ENCODE data around the gene ACTR8. TPM values are rescaled to one million over a fixed set of nuclear protein-coding genes. Genes with fewer than 3 reads are reported as not detected.

Gene ACTR8
- total and polyA plus RNA-seq, 2 experiments from 2014 or later: 29.3 to 31.9 TPM

- DNase-seq (ENCODE audit: low read depth in 1 of 2, low spot score in 1 of 2): peak in 1 of 2 donors; percentile 37
- TF ChIP-seq CTCF (IDR thresholded peaks at IDR 0.05; ENCODE audit: low read depth, low read length): no peak
- H3K27me3 ChIP-seq: peaks cover 1% of the 10 kb centered on the region
- peaks cover 19% of the 10 kb centered on the region for H3K36me3 ChIP-seq
- H3K9me3 ChIP-seq (ENCODE audit: low read depth): no peaks in the 10 kb centered on the region
- peak overlapping the region; percentile 88 for H3K4me3 ChIP-seq
- H3K4me1 ChIP-seq (ENCODE audit: low read depth): peaks cover 12% of the 10 kb centered on the region
- peak overlapping the region; percentile 95 for H3K27ac ChIP-seq
Observed at GRCh38 chr3:53890726-53891475, 8.9 kb upstream of the ACTR8 start.

GRCh38 chr3:53888232-53888631 is 6.3 kb upstream of the ACTR8 start:
- DNase-seq (ENCODE audit: low read depth in 1 of 2, low spot score in 1 of 2): no peak

GRCh38 chr3:53887446-53887845 is 5.5 kb upstream of the ACTR8 start:
- peaks cover 12% of the 10 kb centered on the region for H3K4me1 ChIP-seq (ENCODE audit: low read depth)
- H3K36me3 ChIP-seq: peaks cover 36% of the 10 kb centered on the region
- H3K27me3 ChIP-seq: no peaks in the 10 kb centered on the region
- H3K27ac ChIP-seq: no peak overlapping the region
- H3K9me3 ChIP-seq (ENCODE audit: low read depth): no peaks in the 10 kb centered on the region
- no peak overlapping the region for H3K4me3 ChIP-seq
- no peak for TF ChIP-seq CTCF (IDR thresholded peaks at IDR 0.05; ENCODE audit: low read depth, low read length)
- DNase-seq (ENCODE audit: low read depth in 1 of 2, low spot score in 1 of 2): no peak

More at GRCh38 chr3:53888232-53888631, 6.3 kb upstream of the ACTR8 start:
- H3K4me3 ChIP-seq: no peak overlapping the region
- H3K27ac ChIP-seq: no peak overlapping the region
- no peaks in the 10 kb centered on the region for H3K9me3 ChIP-seq (ENCODE audit: low read depth)
- H3K36me3 ChIP-seq: peaks cover 36% of the 10 kb centered on the region
- H3K4me1 ChIP-seq (ENCODE audit: low read depth): peaks cover 12% of the 10 kb centered on the region
- no peak for TF ChIP-seq CTCF (IDR thresholded peaks at IDR 0.05; ENCODE audit: low read depth, low read length)
- no peaks in the 10 kb centered on the region for H3K27me3 ChIP-seq

- peaks cover 36% of the 10 kb centered on the region for H3K36me3 ChIP-seq
- no peaks in the 10 kb centered on the region for H3K27me3 ChIP-seq
- TF ChIP-seq CTCF (IDR thresholded peaks at IDR 0.05; ENCODE audit: low read depth, low read length): no peak
- H3K27ac ChIP-seq: no peak overlapping the region
- peaks cover 14% of the 10 kb centered on the region for H3K4me1 ChIP-seq (ENCODE audit: low read depth)
- no peak overlapping the region for H3K4me3 ChIP-seq
- DNase-seq (ENCODE audit: low read depth in 1 of 2, low spot score in 1 of 2): no peak
- no peaks in the 10 kb centered on the region for H3K9me3 ChIP-seq (ENCODE audit: low read depth)
Observed at GRCh38 chr3:53885239-53885638, 3.3 kb upstream of the ACTR8 start.

GRCh38 chr3:53884623-53885022 is 2.7 kb upstream of the ACTR8 start:
- Histone ChIP-seq H3K36me3 (peaks cover 38% of the 10 kb centered on the region), H3K27ac (no peak overlapping the region), H3K27me3 (no peaks in the 10 kb centered on the region), H3K4me1 (ENCODE audit: low read depth) (peaks cover 16% of the 10 kb centered on the region), H3K4me3 (no peak overlapping the region), H3K9me3 (ENCODE audit: low read depth) (no peaks in the 10 kb centered on the region)
- no peak for DNase-seq (ENCODE audit: low read depth in 1 of 2, low spot score in 1 of 2)
- no peak for TF ChIP-seq CTCF (IDR thresholded peaks at IDR 0.05; ENCODE audit: low read depth, low read length)

Data from cardiac muscle cell (in vitro differentiated cells and primary cell).